T-cell (primary cell): Measurements from ENCODE around the gene OBP2B. TPM values are rescaled to one million over a fixed set of nuclear protein-coding genes. Genes with fewer than 3 reads are reported as not detected.
"Not testable (repeated sequence)": the region's sequence is repeated elsewhere in the genome, so short reads cannot be mapped to it uniquely, and the experiment has no call there.

Experiments used
- ATAC-seq, 4 experiments: fragments of 200-7000 bp in 3 of 4; fragments of 150-1000 bp in 1 of 4; cut with Tn5 transposase; replicated peaks in 1 of 4; 1 replicate in 3 of 4; 2 replicates in 1 of 4; pipeline ENCODE4 v1.10.0; 2021; ENCODE audit warnings: moderate library complexity in 3 of 4, mild to moderate bottlenecking in 2 of 4, moderate number of reproducible peaks in 1 of 4
- CTCF ChIA-PET, 2 donors: fragments of 300-600 bp; sonication (Branson Sonifier 250); formaldehyde crosslinking; loops; one replicate each; lab custom pipeline; 2022; ENCODE audit warnings: antibody characterized with exemption in 2 of 2; lab: Charles Lee
- POLR2A ChIA-PET, 2 donors: fragments of 300-600 bp; sonication (Branson Sonifier 250); formaldehyde crosslinking; loops; one replicate each; lab custom pipeline; 2022; ENCODE audit warnings: antibody characterized with exemption in 2 of 2; lab: Charles Lee
- DNase-seq, 35 experiments: peaks; one replicate each; pipeline versions ENCODE4 v3.0.0 to v3.0.0-alpha.2; 2013 to 2023
- H3K27ac ChIP-seq: one replicate; pipeline ENCODE4 v1.5.1; 2013; ENCODE audit warnings: low read length
- H3K27me3 ChIP-seq, 2 experiments: replicated peaks in 1 of 2; 1 replicate in 1 of 2; 2 replicates in 1 of 2; pipeline versions ENCODE4 v1.6.1 to v1.7.0; 2013; ENCODE audit warnings: low read length in 1 of 2, mixed read lengths in 1 of 2; ENCODE audit not compliant: control insufficient read depth in 2 of 2, insufficient read depth in 2 of 2; ENCODE audit errors: extremely low read depth in 1 of 2
- H3K36me3 ChIP-seq, 2 donors: 1 replicate in 1 of 2; 2 replicates in 1 of 2; pipeline versions ENCODE4 v1.6.1 to v1.7.0; 2013; ENCODE audit warnings: low read length in 1 of 2; ENCODE audit not compliant: control insufficient read depth in 2 of 2, insufficient read depth in 1 of 2; ENCODE audit errors: extremely low read depth in 1 of 2
- H3K4me1 ChIP-seq, 2 experiments: 1 replicate in 1 of 2; 2 replicates in 1 of 2; pipeline versions ENCODE4 v1.6.1 to v1.7.0; 2013; ENCODE audit warnings: low read length in 2 of 2, mixed read lengths in 1 of 2; ENCODE audit not compliant: insufficient read depth in 2 of 2, control insufficient read depth in 1 of 2; ENCODE audit errors: extremely low read depth in 1 of 2
- H3K4me3 ChIP-seq, 2 donors: 1 replicate in 1 of 2; 2 replicates in 1 of 2; pipeline versions ENCODE4 v1.5.1 to v1.7.0; 2013; ENCODE audit warnings: mild to moderate bottlenecking in 2 of 2, low read length in 1 of 2, moderate library complexity in 1 of 2; ENCODE audit not compliant: control insufficient read depth in 1 of 2; ENCODE audit errors: extremely low read depth in 1 of 2
- H3K9me3 ChIP-seq: 2 replicates; pipeline ENCODE4 v1.7.0; 2013
- H3K27ac Mint-ChIP-seq, 2 donors: one replicate each; pipeline ENCODE4 v1.8.0; 2020 to 2021; ENCODE audit warnings: mild to moderate bottlenecking in 2 of 2, mixed read lengths in 2 of 2
- H3K27me3 Mint-ChIP-seq, 2 donors: one replicate each; pipeline ENCODE4 v1.8.0; 2021 to 2022; ENCODE audit warnings: mixed read lengths in 2 of 2
- H3K36me3 Mint-ChIP-seq: one replicate; pipeline ENCODE4 v1.8.0; 2021; ENCODE audit warnings: mixed read lengths
- H3K4me1 Mint-ChIP-seq, 3 donors: one replicate each; pipeline ENCODE4 v1.8.0; 2020 to 2022; ENCODE audit warnings: mixed read lengths in 3 of 3, mild to moderate bottlenecking in 1 of 3
- H3K4me3 Mint-ChIP-seq, 3 donors: one replicate each; pipeline ENCODE4 v1.8.0; 2020 to 2022; ENCODE audit warnings: mild to moderate bottlenecking in 3 of 3, mixed read lengths in 3 of 3, moderate library complexity in 3 of 3
- H3K9me3 Mint-ChIP-seq, 3 donors: one replicate each; pipeline ENCODE4 v1.8.0; 2020 to 2022; ENCODE audit warnings: mixed read lengths in 3 of 3
- WGBS: methylation state at CpG from one replicate; pipeline ENCODE4 v1.1.5; 2013; ENCODE audit warnings: missing lambda C conversion rate; ENCODE audit not compliant: insufficient coverage; 5-methylcytosine and 5-hydroxymethylcytosine counted together
- total RNA-seq, 35 experiments: library from RNA in 6 of 35; stranded (reverse) in 6 of 35; fragments of 120-200 nt in 1 of 35; gene quantifications; one replicate each; pipeline versions ENCODE4 v1.2.1 to v1.2.4 and lab custom pipeline; 2013 to 2026

The OBP2B gene
- total RNA-seq, 5 donors from 2014 or later (not counting 1 experiment from before 2014, with no cell fraction given): not detected

DNA sequence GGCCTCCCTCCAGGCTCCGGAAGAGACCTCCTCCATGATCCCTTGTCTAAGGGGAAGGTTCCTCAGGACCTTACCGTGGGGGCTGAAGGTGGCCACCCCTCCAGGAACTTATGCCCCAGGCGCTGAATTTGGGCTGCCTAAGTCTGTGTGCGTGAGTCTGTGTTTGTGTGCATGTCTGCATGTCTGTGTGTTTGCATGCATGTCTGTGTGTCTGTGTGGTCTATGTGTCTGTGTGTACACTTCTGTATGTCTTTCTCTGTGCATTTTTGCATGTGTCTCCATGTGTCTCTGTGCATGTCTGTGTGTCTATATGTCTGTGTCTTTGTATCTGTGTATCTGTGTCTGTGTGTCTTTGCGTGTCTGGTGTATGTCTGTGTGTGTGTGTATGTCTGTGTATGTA is 45.4 kb upstream of the OBP2B start:
- Mint-ChIP-seq H3K4me1 (no peaks in the 10 kb centered on the region), H3K27me3 (peaks cover 8 to 19% of the 10 kb centered on the region in 2 donors), H3K36me3 (no peaks in the 10 kb centered on the region), H3K27ac (no peak overlapping the region), H3K9me3 (no peaks in the 10 kb centered on the region), H3K4me3 (no peak overlapping the region)
- no peaks in the 10 kb centered on the region for H3K36me3 ChIP-seq
- 90% methylated on average over 3 of the region's 5 CpGs for WGBS
- H3K27me3 ChIP-seq: peaks cover 0 to 47% of the 10 kb centered on the region in 2 experiments
- H3K27ac ChIP-seq: no peak overlapping the region
- peaks cover 10 to 12% of the 10 kb centered on the region in 2 experiments for H3K4me1 ChIP-seq
- no peaks in the 10 kb centered on the region for H3K9me3 ChIP-seq
- H3K4me3 ChIP-seq: no peak overlapping the region
- ATAC-seq (no peak), DNase-seq (no peak)
- ChIA-PET POLR2A (no interaction called here), CTCF (no interaction called here)

DNA sequence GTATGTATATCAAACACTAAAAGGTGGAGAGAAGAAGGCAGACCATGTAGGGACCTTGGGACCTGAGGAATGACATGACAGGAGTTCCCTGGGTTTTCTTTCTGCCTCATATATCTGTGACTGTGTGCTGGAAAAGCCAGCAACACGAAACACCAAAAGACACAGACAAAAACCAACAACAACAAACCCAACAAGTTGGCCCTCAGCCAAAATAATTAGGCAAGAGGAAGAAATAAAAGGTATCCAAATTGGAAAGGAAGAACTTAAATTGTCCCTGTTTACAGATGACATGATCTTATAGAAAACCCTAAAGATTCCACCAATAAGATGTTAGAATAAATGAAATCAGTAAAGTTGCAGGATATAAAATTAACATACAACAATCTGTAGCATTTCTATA is 44.2 kb upstream of the OBP2B start:
- CTCF ChIA-PET: no interaction called here

DNA sequence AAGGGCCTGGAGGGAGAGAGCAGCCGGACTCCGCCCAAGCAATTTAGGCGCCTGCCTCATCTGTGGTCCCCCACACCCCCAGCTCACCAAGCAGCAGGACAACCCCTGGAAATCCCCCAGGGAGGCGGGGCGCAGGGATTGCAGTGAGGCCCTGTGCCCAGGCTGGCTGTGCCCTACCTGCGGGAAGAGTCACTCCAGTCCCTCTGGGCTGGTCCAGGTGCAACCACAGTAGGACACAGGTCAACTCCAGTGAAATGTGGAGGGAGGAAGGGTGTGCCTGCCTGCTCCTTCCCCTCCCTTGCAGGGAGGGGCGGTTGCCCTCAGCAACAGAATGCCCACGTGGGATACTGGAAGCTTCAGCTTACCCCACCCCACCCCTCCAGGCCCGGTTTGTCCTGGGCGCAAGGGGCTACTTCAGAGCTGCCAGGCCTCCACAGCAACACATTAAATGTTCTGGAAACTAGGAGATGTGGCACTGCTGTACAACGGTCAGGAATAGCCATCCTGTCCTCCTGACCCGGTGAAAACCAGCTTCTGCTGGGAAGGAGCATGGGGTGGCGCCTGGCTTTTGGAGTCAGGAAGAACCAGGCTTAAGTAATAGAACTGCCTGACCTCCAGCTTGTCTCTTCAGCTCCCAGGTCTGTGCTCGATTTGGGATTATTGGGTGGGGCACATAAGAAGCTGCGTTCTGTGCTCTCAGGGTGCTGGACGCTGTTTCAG is 43.4 kb upstream of the OBP2B start:
- no peaks in the 10 kb centered on the region for H3K9me3 Mint-ChIP-seq
- POLR2A ChIA-PET: interaction anchor here in 1 of 2 donors (0.5 kb wide), 1 partner anchor 9 kb away, joined by 4 read pairs; no protein-coding TSS in a partner anchor
- Histone ChIP-seq H3K4me3 (no peak overlapping the region), H3K27me3 (peaks cover 0 to 42% of the 10 kb centered on the region in 2 experiments), H3K36me3 (no peaks in the 10 kb centered on the region), H3K9me3 (no peaks in the 10 kb centered on the region), H3K27ac (no peak overlapping the region), H3K4me1 (peaks cover 10 to 12% of the 10 kb centered on the region in 2 experiments)
- CTCF ChIA-PET: no interaction called here
- DNase-seq: peak in 1 of 35 experiments; percentile 15
- no peak for ATAC-seq
- no peak overlapping the region for H3K27ac Mint-ChIP-seq
- no peaks in the 10 kb centered on the region for H3K36me3 Mint-ChIP-seq
- no peak overlapping the region for H3K4me3 Mint-ChIP-seq
- WGBS: 75% methylated on average over 5 of the region's 16 CpGs
- peaks cover 10 to 19% of the 10 kb centered on the region in 2 donors for H3K27me3 Mint-ChIP-seq
- H3K4me1 Mint-ChIP-seq: no peaks in the 10 kb centered on the region

More for the DNA sequence above, 44.2 kb upstream of the OBP2B start:
- peaks cover 10 to 12% of the 10 kb centered on the region in 2 experiments for H3K4me1 ChIP-seq
- ATAC-seq: no peak
- H3K27me3 ChIP-seq: peaks cover 0 to 48% of the 10 kb centered on the region in 2 experiments
- no CpG with 5 or more reads among the region's 1 CpG for WGBS
- no peaks in the 10 kb centered on the region for H3K36me3 ChIP-seq
- Mint-ChIP-seq H3K27ac (no peak overlapping the region), H3K36me3 (no peaks in the 10 kb centered on the region), H3K27me3 (peaks cover 10 to 19% of the 10 kb centered on the region in 2 donors), H3K4me3 (no peak overlapping the region), H3K4me1 (no peaks in the 10 kb centered on the region), H3K9me3 (no peaks in the 10 kb centered on the region)
- POLR2A ChIA-PET: no interaction called here
- no peak for DNase-seq
- H3K27ac ChIP-seq: no peak overlapping the region
- H3K9me3 ChIP-seq: no peaks in the 10 kb centered on the region
- H3K4me3 ChIP-seq: no peak overlapping the region

DNA sequence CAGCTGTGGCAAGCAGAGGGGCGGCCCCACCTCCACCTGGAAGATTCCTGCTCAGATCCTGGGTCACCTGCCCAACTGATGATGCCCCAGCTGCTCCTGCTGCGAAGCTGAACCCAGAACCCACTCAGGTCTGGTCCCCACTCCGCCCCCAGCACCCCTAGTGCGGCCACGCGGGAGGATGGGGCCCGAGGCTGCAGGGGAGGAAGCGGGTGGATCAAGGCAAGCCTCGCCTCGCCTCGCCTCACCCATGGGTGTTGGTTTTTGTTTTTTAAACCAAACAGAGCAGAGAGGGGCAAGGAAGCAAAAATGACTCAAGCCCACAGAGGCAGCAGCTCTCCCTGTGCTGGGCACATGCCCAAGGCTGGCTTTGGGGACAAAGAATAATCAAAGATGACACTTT is 42.7 kb upstream of the OBP2B start:
- ChIA-PET POLR2A (interaction anchor here in 1 of 2 donors (0.5 kb wide), 1 partner anchor 9 kb away, joined by 4 read pairs; no protein-coding TSS in a partner anchor), CTCF (no interaction called here)
- no peak overlapping the region for H3K27ac ChIP-seq
- no peak overlapping the region for H3K4me3 ChIP-seq
- Mint-ChIP-seq H3K4me3 (no peak overlapping the region), H3K27ac (no peak overlapping the region), H3K9me3 (no peaks in the 10 kb centered on the region), H3K36me3 (no peaks in the 10 kb centered on the region), H3K27me3 (peaks cover 13 to 19% of the 10 kb centered on the region in 2 donors), H3K4me1 (no peaks in the 10 kb centered on the region)
- peaks cover 0 to 42% of the 10 kb centered on the region in 2 experiments for H3K27me3 ChIP-seq
- peaks cover 8 to 12% of the 10 kb centered on the region in 2 experiments for H3K4me1 ChIP-seq
- ATAC-seq: peak in 1 of 4 experiments; percentile 33
- H3K36me3 ChIP-seq: no peaks in the 10 kb centered on the region
- H3K9me3 ChIP-seq: no peaks in the 10 kb centered on the region
- WGBS: 30% methylated on average over 6 of the region's 11 CpGs
- DNase-seq: no peak

DNA sequence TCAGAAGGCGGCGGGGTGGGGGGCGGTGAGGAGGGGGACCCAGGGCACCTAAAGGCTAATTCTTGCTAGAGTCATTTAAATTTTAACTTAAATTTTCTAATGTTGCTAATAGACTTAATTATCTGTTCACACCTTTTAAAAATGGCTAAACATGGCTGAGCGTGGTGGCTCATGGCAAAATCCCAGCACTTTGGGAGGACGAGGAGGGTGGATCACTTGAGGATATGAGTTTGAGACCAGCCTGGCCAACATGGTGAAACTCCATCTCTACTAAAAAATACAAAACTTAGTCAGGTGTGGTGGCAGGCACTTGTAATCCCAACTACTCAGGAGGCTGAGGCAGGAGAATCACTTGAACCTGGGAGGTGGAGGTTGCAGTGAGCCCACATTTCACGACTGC is 42.2 kb upstream of the OBP2B start:
- H3K27ac ChIP-seq, H3K27ac Mint-ChIP-seq, ATAC-seq, DNase-seq, H3K4me1 Mint-ChIP-seq, H3K4me3 Mint-ChIP-seq, POLR2A ChIA-PET, CTCF ChIA-PET, H3K9me3 Mint-ChIP-seq, H3K9me3 ChIP-seq, H3K36me3 Mint-ChIP-seq, H3K36me3 ChIP-seq, H3K4me3 ChIP-seq: not testable (repeated sequence)
- peaks cover 0 to 40% of the 10 kb centered on the region in 2 experiments for H3K27me3 ChIP-seq
- peaks cover 14 to 16% of the 10 kb centered on the region in 2 donors for H3K27me3 Mint-ChIP-seq
- no CpG with 5 or more reads among the region's 6 CpGs for WGBS
- peaks cover 8 to 12% of the 10 kb centered on the region in 2 experiments for H3K4me1 ChIP-seq

DNA sequence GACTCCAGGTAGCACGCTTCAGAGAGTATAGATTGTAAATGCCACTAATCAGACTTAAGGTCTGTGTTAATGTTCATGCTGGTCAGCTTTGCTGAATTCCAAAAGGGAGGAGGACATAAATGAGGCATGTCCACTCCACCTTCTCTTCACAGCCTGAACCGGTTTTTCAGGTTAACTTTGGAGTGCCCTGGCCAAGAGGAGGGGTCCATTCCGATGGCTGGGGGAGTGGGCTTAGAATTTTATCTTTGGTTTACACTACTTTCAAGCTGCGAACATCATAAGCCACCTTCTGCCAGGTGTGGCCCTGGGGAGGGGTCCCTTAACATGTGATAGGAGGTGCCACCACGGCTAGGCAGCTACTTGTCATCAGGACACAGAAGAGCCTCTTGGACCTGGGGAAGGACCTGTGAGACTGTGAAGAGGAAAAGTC is 41.7 kb upstream of the OBP2B start:
- H3K36me3 ChIP-seq: no peaks in the 10 kb centered on the region
- ChIA-PET CTCF (no interaction called here), POLR2A (no interaction called here)
- no peak overlapping the region for H3K27ac ChIP-seq
- Mint-ChIP-seq H3K9me3 (no peaks in the 10 kb centered on the region), H3K4me1 (no peaks in the 10 kb centered on the region), H3K4me3 (no peak overlapping the region), H3K27me3 (peaks cover 18 to 20% of the 10 kb centered on the region in 2 donors), H3K36me3 (no peaks in the 10 kb centered on the region), H3K27ac (no peak overlapping the region)
- ATAC-seq (no peak), DNase-seq (no peak)
- H3K4me3 ChIP-seq: no peak overlapping the region
- H3K4me1 ChIP-seq: peaks cover 8 to 12% of the 10 kb centered on the region in 2 experiments
- peaks cover 0 to 37% of the 10 kb centered on the region in 2 experiments for H3K27me3 ChIP-seq
- H3K9me3 ChIP-seq: no peaks in the 10 kb centered on the region
- 78% methylated on average over 1 of the region's 5 CpGs for WGBS
